A549 treated with GW870086 at 1 μM for 4 hours (cell line): Measurements from ENCODE around the gene COL18A1. TPM values are rescaled to one million over a fixed set of nuclear protein-coding genes. Genes with fewer than 3 reads are reported as not detected.

ENCODE experiments used
- total RNA-seq: library from RNA; stranded (reverse); fragments of 200-300 nt; extraction: Qiagen RNA extraction; gene quantifications from 5 replicates; pipeline ENCODE4 v1.2.3, GENCODE V29; 2022; ENCODE audit warnings: low read depth

COL18A1 gene
- total RNA-seq: 130 to 177 TPM (median 159 TPM) in 5 replicates

DNA sequence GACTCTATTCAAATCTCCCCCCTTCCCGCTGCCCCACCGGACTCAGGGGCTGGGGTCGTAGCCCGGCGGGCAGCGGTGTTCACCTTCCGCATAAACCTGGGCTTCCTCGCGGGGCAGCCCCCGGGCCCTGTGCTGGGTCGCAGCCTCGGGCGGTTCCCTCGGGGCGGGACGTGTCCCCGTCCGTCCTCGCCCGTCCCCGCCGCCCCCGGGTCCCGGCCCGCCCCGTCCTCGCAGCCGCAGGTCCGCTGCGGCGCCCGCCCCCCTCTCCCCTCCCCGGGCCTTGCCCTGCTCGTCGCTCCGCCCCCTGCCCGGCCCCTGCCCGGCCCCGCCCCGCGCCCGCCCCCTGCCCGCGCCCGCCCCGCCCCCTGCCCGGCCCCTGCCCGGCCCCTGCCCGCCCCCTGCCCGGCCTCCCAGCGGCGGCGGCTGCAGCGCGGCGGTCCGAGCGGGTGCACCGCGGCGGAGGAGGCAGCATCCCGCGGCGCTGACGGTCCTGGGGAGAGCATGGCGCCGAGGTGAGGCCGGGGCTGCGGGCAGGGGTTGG, at the start of gene COL18A1:
Gene COL18A1 (plus strand): TSS at position 436 of the 541 bp plus-strand sequence. CDS start 66 bp downstream, at position 502.

DNA sequence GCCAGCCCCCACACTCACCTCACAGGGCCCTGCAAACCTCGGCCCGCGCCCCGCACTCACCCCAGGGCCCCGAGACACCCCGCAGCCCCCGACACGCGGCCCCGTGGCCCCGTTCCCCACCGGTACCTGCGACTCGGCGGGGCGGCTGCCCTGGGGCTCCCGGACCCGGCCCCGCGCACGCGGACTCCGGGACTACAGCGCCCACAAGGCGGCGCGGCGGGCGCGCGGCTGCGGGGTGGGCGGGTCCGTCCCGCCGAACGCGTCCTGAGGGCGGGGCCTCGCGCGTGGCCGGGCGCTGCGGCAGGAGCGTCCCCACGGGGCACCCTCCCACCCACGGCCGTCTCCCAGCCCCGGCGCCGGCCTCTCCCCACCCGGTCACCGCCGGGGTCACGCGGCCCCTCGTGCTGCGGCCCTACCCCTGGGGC, 137.3 kb downstream of the COL18A1 start, which contains the start of gene SLC19A1:
Gene SLC19A1 (minus strand): TSS at position 199 of the 425 bp plus-strand sequence. CDS start 4,481 bp downstream, outside the sequence.

Other genes with a start within 250 kb of the COL18A1 start
- 19.7 to 26.8 TPM (median 21.3 TPM) in 5 replicates for gene POFUT2, start 117.3 kb upstream of the COL18A1 start, total RNA-seq
- 14.4 to 21.2 TPM (median 19.1 TPM) in 5 replicates for gene SLC19A1, start 137.3 kb downstream of the COL18A1 start, total RNA-seq
- 0.62 to 2.1 TPM (median 1.6 TPM) in 5 replicates for gene PCBP3, start 238.6 kb downstream of the COL18A1 start, total RNA-seq